Neural progenitor cell (in vitro differentiated cells): Measurements from ENCODE around the gene GRID1. TPM values are rescaled to one million over a fixed set of nuclear protein-coding genes. Genes with fewer than 3 reads are reported as not detected.

Experiments
- DNase-seq: peaks from one replicate; pipeline ENCODE4 v3.0.0-alpha.2; 2016; ENCODE audit warnings: low spot score
- H2AFZ ChIP-seq: fragments of 200-600 bp; sonication (generic); replicated peaks from 2 replicates; pipeline ENCODE4 v1.6.1; 2016; ENCODE audit warnings: antibody characterized with exemption
- H3F3A ChIP-seq: fragments of 200-600 bp; sonication (generic); 2 replicates; pipeline ENCODE4 v1.6.1; 2016; ENCODE audit warnings: antibody characterized with exemption, low read depth
- H3K27ac ChIP-seq: fragments of 200-600 bp; sonication (generic); 2 replicates; pipeline ENCODE4 v1.5.1; 2016; ENCODE audit warnings: mild to moderate bottlenecking
- H3K27me3 ChIP-seq: fragments of 200-600 bp; sonication (generic); 2 replicates; pipeline ENCODE4 v1.6.1; 2016; ENCODE audit warnings: mild to moderate bottlenecking, moderate library complexity
- H3K36me3 ChIP-seq: fragments of 200-600 bp; sonication (generic); 2 replicates; pipeline ENCODE4 v1.5.1; 2016
- H3K4me1 ChIP-seq: fragments of 200-600 bp; sonication (generic); 2 replicates; pipeline ENCODE4 v1.6.1; 2016; ENCODE audit warnings: mixed run types
- H3K4me2 ChIP-seq: fragments of 200-600 bp; sonication (generic); 2 replicates; pipeline ENCODE4 v1.6.1; 2016
- H3K4me3 ChIP-seq: fragments of 200-600 bp; sonication (generic); 2 replicates; pipeline ENCODE4 v1.5.1; 2016
- H3K79me2 ChIP-seq: fragments of 200-600 bp; sonication (generic); 2 replicates; pipeline ENCODE4 v1.6.1; 2016; ENCODE audit warnings: low read depth
- H3K9ac ChIP-seq: fragments of 200-600 bp; sonication (generic); 2 replicates; pipeline ENCODE4 v1.6.1; 2016
- H3K9me3 ChIP-seq: fragments of 200-600 bp; sonication (generic); 2 replicates; pipeline ENCODE4 v1.5.1; 2016; ENCODE audit warnings: low read depth
- H4K20me1 ChIP-seq: fragments of 200-600 bp; sonication (generic); 2 replicates; pipeline ENCODE4 v1.6.1; 2016; ENCODE audit warnings: low read depth
- H3K27ac Mint-ChIP-seq: 3 replicates; pipeline ENCODE4 v1.8.0; 2021; ENCODE audit warnings: mixed read lengths
- H3K27me3 Mint-ChIP-seq: 2 replicates; pipeline ENCODE4 v1.8.0; 2022; ENCODE audit warnings: low read depth, mild to moderate bottlenecking, inconsistent platforms, moderate library complexity, mixed read lengths; ENCODE audit not compliant: insufficient read depth
- H3K36me3 Mint-ChIP-seq: 3 replicates; pipeline ENCODE4 v1.8.0; 2021; ENCODE audit warnings: mixed read lengths
- H3K4me1 Mint-ChIP-seq: 3 replicates; pipeline ENCODE4 v1.8.0; 2021; ENCODE audit warnings: mixed read lengths
- H3K4me3 Mint-ChIP-seq: 3 replicates; pipeline ENCODE4 v1.8.0; 2021; ENCODE audit warnings: mild to moderate bottlenecking, moderate library complexity, mixed read lengths
- H3K9me3 Mint-ChIP-seq: 3 replicates; pipeline ENCODE4 v1.8.0; 2020; ENCODE audit warnings: mixed read lengths
- EZH2 ChIP-seq: fragments of 200-600 bp; sonication (generic); IDR thresholded peaks from 2 replicates; pipeline ENCODE4 v1.6.1; 2017; ENCODE audit warnings: antibody characterized with exemption, mild to moderate bottlenecking, moderate library complexity
- EZH2phosphoT487 ChIP-seq: fragments of 200-600 bp; sonication (generic); IDR thresholded peaks from 2 replicates; pipeline ENCODE4 v1.6.1; 2017; ENCODE audit warnings: antibody characterized with exemption
- total RNA-seq: library from RNA; depleted of rRNA; stranded (reverse); fragments of >200 nt; gene quantifications from 2 replicates; pipeline ENCODE4 v1.2.3, GENCODE V29; 2015; ENCODE audit warnings: low replicate concordance
- TF ChIP-seq, protein P1 (sequence below): fragments of 200-600 bp; sonication (generic); IDR thresholded peaks from 2 replicates; pipeline ENCODE4 v1.5.1; 2017; ENCODE audit warnings: antibody characterized with exemption, mild to moderate bottlenecking

Gene GRID1
- total RNA-seq, 1 donor from 2014 or later = not detected

GRCh38 chr10:86300931-86301830 is 65.4 kb downstream of the GRID1 start:
- no peaks in the 10 kb centered on the region for H3F3A ChIP-seq
- H3K4me1 Mint-ChIP-seq = no peaks in the 10 kb centered on the region
- no peak overlapping the region for H3K4me3 ChIP-seq
- H3K9ac ChIP-seq = no peak overlapping the region
- no peak overlapping the region for H2AFZ ChIP-seq
- no peaks in the 10 kb centered on the region for H3K36me3 Mint-ChIP-seq
- H3K27ac ChIP-seq = no peak overlapping the region
- TF ChIP-seq EZH2phosphoT487 = no peak
- TF ChIP-seq EZH2 = no peak
- TF ChIP-seq, protein P1, sequence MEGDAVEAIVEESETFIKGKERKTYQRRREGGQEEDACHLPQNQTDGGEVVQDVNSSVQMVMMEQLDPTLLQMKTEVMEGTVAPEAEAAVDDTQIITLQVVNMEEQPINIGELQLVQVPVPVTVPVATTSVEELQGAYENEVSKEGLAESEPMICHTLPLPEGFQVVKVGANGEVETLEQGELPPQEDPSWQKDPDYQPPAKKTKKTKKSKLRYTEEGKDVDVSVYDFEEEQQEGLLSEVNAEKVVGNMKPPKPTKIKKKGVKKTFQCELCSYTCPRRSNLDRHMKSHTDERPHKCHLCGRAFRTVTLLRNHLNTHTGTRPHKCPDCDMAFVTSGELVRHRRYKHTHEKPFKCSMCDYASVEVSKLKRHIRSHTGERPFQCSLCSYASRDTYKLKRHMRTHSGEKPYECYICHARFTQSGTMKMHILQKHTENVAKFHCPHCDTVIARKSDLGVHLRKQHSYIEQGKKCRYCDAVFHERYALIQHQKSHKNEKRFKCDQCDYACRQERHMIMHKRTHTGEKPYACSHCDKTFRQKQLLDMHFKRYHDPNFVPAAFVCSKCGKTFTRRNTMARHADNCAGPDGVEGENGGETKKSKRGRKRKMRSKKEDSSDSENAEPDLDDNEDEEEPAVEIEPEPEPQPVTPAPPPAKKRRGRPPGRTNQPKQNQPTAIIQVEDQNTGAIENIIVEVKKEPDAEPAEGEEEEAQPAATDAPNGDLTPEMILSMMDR = no peak
- peaks cover under 1% of the 10 kb centered on the region for H4K20me1 ChIP-seq
- H3K79me2 ChIP-seq = no peaks in the 10 kb centered on the region
- no peak overlapping the region for H3K4me2 ChIP-seq
- DNase-seq = no peak
- no peak overlapping the region for H3K27ac Mint-ChIP-seq
- H3K27me3 ChIP-seq = no peaks in the 10 kb centered on the region
- H3K9me3 ChIP-seq = no peaks in the 10 kb centered on the region
- H3K36me3 ChIP-seq = no peaks in the 10 kb centered on the region
- H3K4me3 Mint-ChIP-seq = no peak overlapping the region
- H3K4me1 ChIP-seq = no peaks in the 10 kb centered on the region
- H3K9me3 Mint-ChIP-seq = no peaks in the 10 kb centered on the region
- no peaks in the 10 kb centered on the region for H3K27me3 Mint-ChIP-seq

DNA sequence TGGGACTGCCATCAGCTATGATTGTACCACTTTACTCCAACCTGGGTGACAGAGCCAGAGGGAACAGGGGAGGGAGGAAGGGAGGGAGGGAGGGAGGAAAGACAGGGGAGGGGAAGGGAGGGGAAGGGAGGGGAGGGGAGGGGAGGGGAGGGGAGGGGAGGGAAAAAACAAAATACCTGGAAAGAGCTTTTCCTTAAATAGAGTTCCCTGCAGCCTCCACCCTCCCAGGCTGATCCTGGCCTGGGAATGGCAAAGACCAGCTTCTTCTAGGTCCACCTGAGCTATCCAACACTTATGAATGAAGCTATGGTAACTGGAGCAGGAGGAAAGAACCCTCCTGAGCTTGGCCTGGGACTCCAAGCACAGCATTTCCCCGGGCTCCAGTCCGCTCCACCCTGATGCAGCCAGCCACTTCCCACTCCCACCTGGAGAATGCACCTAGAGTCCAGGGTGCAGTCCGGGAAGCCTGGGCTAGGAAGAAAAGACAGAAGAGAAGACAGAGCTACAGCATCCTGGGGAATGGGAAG is 66.1 kb downstream of the GRID1 start:
- no peak overlapping the region for H3K4me2 ChIP-seq
- H3K4me3 ChIP-seq = no peak overlapping the region
- no peaks in the 10 kb centered on the region for H3K4me1 ChIP-seq
- no peaks in the 10 kb centered on the region for H4K20me1 ChIP-seq
- Mint-ChIP-seq H3K27ac (no peak overlapping the region), H3K4me1 (no peaks in the 10 kb centered on the region), H3K36me3 (no peaks in the 10 kb centered on the region), H3K27me3 (no peaks in the 10 kb centered on the region), H3K4me3 (no peak overlapping the region), H3K9me3 (no peaks in the 10 kb centered on the region)
- H3K27ac ChIP-seq = no peak overlapping the region
- no peaks in the 10 kb centered on the region for H3K79me2 ChIP-seq
- TF ChIP-seq EZH2phosphoT487 (no peak), EZH2 (no peak)
- TF ChIP-seq, protein P1 = no peak
- H3F3A ChIP-seq = no peaks in the 10 kb centered on the region
- no peaks in the 10 kb centered on the region for H3K36me3 ChIP-seq
- H3K9me3 ChIP-seq = no peaks in the 10 kb centered on the region
- no peak overlapping the region for H3K9ac ChIP-seq
- no peak overlapping the region for H2AFZ ChIP-seq
- H3K27me3 ChIP-seq = no peaks in the 10 kb centered on the region
- no peak for DNase-seq

- Histone ChIP-seq H3K9me3 (no peaks in the 10 kb centered on the region), H3F3A (no peaks in the 10 kb centered on the region), H3K4me3 (no peak overlapping the region), H2AFZ (no peak overlapping the region), H4K20me1 (no peaks in the 10 kb centered on the region), H3K79me2 (no peaks in the 10 kb centered on the region), H3K27ac (no peak overlapping the region), H3K4me1 (no peaks in the 10 kb centered on the region), H3K27me3 (no peaks in the 10 kb centered on the region), H3K4me2 (no peak overlapping the region), H3K36me3 (no peaks in the 10 kb centered on the region), H3K9ac (no peak overlapping the region)
- no peak for TF ChIP-seq EZH2phosphoT487
- TF ChIP-seq, protein P1 = no peak
- TF ChIP-seq EZH2 = no peak
- DNase-seq = no peak
- H3K4me3 Mint-ChIP-seq = no peak overlapping the region
- H3K4me1 Mint-ChIP-seq = no peaks in the 10 kb centered on the region
- H3K27ac Mint-ChIP-seq = no peak overlapping the region
- no peaks in the 10 kb centered on the region for H3K36me3 Mint-ChIP-seq
- no peaks in the 10 kb centered on the region for H3K9me3 Mint-ChIP-seq
- H3K27me3 Mint-ChIP-seq = peaks cover 2% of the 10 kb centered on the region
Measured at GRCh38 chr10:86299562-86299961, 67.0 kb downstream of the GRID1 start.
